ENCODE results near the gene MYBL2.
"Not testable (repeated sequence)": the region's sequence is repeated elsewhere in the genome, so short reads cannot be mapped to it uniquely, and the experiment has no call there.

Gene MYBL2

GRCh38 chr20:43752561-43753301 lies 85.8 kb downstream of the MYBL2 start:
- DNase-seq: peak; percentile 54

GRCh38 chr20:43755390-43755789 lies 88.5 kb downstream of the MYBL2 start:
- no peak for DNase-seq

- no peak for DNase-seq
Measured at GRCh38 chr20:43755851-43756250, 88.9 kb downstream of the MYBL2 start.

GRCh38 chr20:43757888-43758287 lies 91.0 kb downstream of the MYBL2 start:
- not testable (repeated sequence) for DNase-seq

- no peak for DNase-seq
Measured at GRCh38 chr20:43761386-43762340, 94.7 kb downstream of the MYBL2 start.

GRCh38 chr20:43762911-43763310 lies 96.0 kb downstream of the MYBL2 start:
- DNase-seq: no peak

- DNase-seq: no peak
Measured at GRCh38 chr20:43765916-43766315, 99.0 kb downstream of the MYBL2 start.
